H1 (cell line): ENCODE data around the gene GUCA2B. TPM values are rescaled to one million over a fixed set of nuclear protein-coding genes. Genes with fewer than 3 reads are reported as not detected.

Experiments
- CTCF ChIA-PET: fragments of 300-600 bp; sonication (Branson Sonifier 250); formaldehyde crosslinking; loops from one replicate; lab custom pipeline; 2021; ENCODE audit not compliant: partially characterized antibody; lab: Charles Lee
- POLR2A ChIA-PET: fragments of 300-600 bp; sonication (Branson Sonifier 250); formaldehyde crosslinking; loops from one replicate; lab custom pipeline; 2021; ENCODE audit warnings: inconsistent platforms; ENCODE audit not compliant: partially characterized antibody; lab: Charles Lee
- DNase-seq, 2 experiments: peaks; one replicate each; pipeline versions ENCODE4 v3.0.0 to v3.0.0-alpha.2; 2010 to 2022; ENCODE audit warnings: low spot score in 2 of 2, low read depth in 1 of 2, mixed read lengths in 1 of 2
- FAIRE-seq: peaks from 2 replicates; lab custom pipeline; 2011; peaks lifted over from hg19 to GRCh38; lab: Jason Lieb, UNC
- H2AFZ ChIP-seq: 2 replicates; pipeline ENCODE4 v1.8.1; 2012; ENCODE audit warnings: low read length, inconsistent platforms
- H2AK5ac ChIP-seq: 2 replicates; pipeline ENCODE4 v1.6.1; 2013; ENCODE audit warnings: low read depth, low read length
- H2BK120ac ChIP-seq: replicated peaks from 2 replicates; pipeline ENCODE3; 2013; ENCODE audit warnings: low read depth, low read length, inconsistent platforms
- H2BK12ac ChIP-seq: 2 replicates; pipeline ENCODE4 v1.6.1; 2013; ENCODE audit warnings: low read depth, low read length
- H2BK15ac ChIP-seq: 2 replicates; pipeline ENCODE4 v1.6.1; 2013; ENCODE audit warnings: low read length
- H2BK20ac ChIP-seq: 2 replicates; pipeline ENCODE4 v1.6.1; 2013; ENCODE audit warnings: low read length
- H2BK5ac ChIP-seq: 2 replicates; pipeline ENCODE4 v1.6.1; 2013; ENCODE audit warnings: low read depth, low read length
- H3K14ac ChIP-seq: 2 replicates; pipeline ENCODE4 v1.6.1; 2013; ENCODE audit warnings: inconsistent platforms; ENCODE audit not compliant: insufficient read length
- H3K18ac ChIP-seq: 2 replicates; pipeline ENCODE4 v1.6.1; 2013; ENCODE audit warnings: low read length; ENCODE audit errors: extremely low read depth
- H3K23ac ChIP-seq: 2 replicates; pipeline ENCODE4 v1.6.1; 2013; ENCODE audit warnings: inconsistent platforms; ENCODE audit not compliant: insufficient read length
- H3K23me2 ChIP-seq: 2 replicates; pipeline ENCODE4 v1.6.1; 2013; ENCODE audit warnings: low read depth, low read length
- H3K27ac ChIP-seq: 2 replicates; pipeline ENCODE4 v1.6.1; 2011; ENCODE audit warnings: low read depth, low read length, inconsistent platforms
- H3K27me3 ChIP-seq, 4 experiments: replicated peaks in 1 of 4; 1 replicate in 1 of 4; 2 replicates in 3 of 4; pipeline versions ENCODE4 v1.6.1 to v1.8.1; 2011 to 2013; ENCODE audit warnings: low read length in 3 of 4, mild to moderate bottlenecking in 3 of 4, inconsistent platforms in 2 of 4, mixed read lengths in 2 of 4, moderate library complexity in 1 of 4; ENCODE audit not compliant: control insufficient read depth in 3 of 4, insufficient read depth in 3 of 4; ENCODE audit errors: extremely low read depth in 1 of 4
- H3K36me3 ChIP-seq, 4 experiments: 2 replicates each; pipeline versions ENCODE4 v1.6.1 to v1.8.1; 2011 to 2013; ENCODE audit warnings: mild to moderate bottlenecking in 4 of 4, low read length in 3 of 4, moderate library complexity in 2 of 4, control low read depth in 1 of 4, inconsistent platforms in 1 of 4; ENCODE audit not compliant: insufficient read depth in 4 of 4, control insufficient read depth in 2 of 4
- H3K4ac ChIP-seq: replicated peaks from 2 replicates; pipeline ENCODE3; 2013; ENCODE audit warnings: low read length, low read depth, mixed read lengths, inconsistent platforms; ENCODE audit not compliant: insufficient read length
- H3K4me1 ChIP-seq, 4 experiments: replicated peaks in 1 of 4; 1 replicate in 1 of 4; 2 replicates in 3 of 4; pipeline versions ENCODE4 v1.6.1 to v1.8.1; 2011 to 2013; ENCODE audit warnings: low read length in 3 of 4, inconsistent platforms in 2 of 4, mixed read lengths in 1 of 4; ENCODE audit not compliant: insufficient read depth in 4 of 4, control insufficient read depth in 3 of 4
- H3K4me2 ChIP-seq, 2 experiments: 2 replicates each; pipeline versions ENCODE4 v1.6.1 to v1.8.1; 2011 to 2013; ENCODE audit warnings: low read depth in 2 of 2, low read length in 2 of 2, control low read depth in 1 of 2, inconsistent platforms in 1 of 2, mild to moderate bottlenecking in 1 of 2; ENCODE audit not compliant: insufficient read depth in 1 of 2
- H3K4me3 ChIP-seq, 4 experiments: fragments of 200-600, 300-600 bp in 1 of 4; sonication (generic), shearing (Covaris generic), sonication (Bioruptor Twin) in 1 of 4; 2 replicates each; pipeline versions ENCODE4 v1.5.1 to v1.8.1; 2011 to 2016; ENCODE audit warnings: low read length in 4 of 4, low read depth in 3 of 4, control low read depth in 2 of 4, inconsistent platforms in 2 of 4, mild to moderate bottlenecking in 2 of 4, mixed read lengths in 1 of 4, moderate library complexity in 1 of 4; ENCODE audit not compliant: insufficient read depth in 2 of 4; ENCODE audit errors: extremely low read depth in 1 of 4
- H3K56ac ChIP-seq: replicated peaks from 2 replicates; pipeline ENCODE3; 2013; ENCODE audit warnings: low read depth, mild to moderate bottlenecking, mixed read lengths, low read length, inconsistent platforms; ENCODE audit not compliant: insufficient read length
- H3K79me1 ChIP-seq: 2 replicates; pipeline ENCODE4 v1.6.1; 2013; ENCODE audit warnings: low read depth, low read length, control low read depth
- H3K79me2 ChIP-seq, 2 experiments: 2 replicates each; pipeline versions ENCODE4 v1.6.1 to v1.8.1; 2012 to 2013; ENCODE audit warnings: low read length in 2 of 2, mild to moderate bottlenecking in 2 of 2, inconsistent platforms in 1 of 2; ENCODE audit not compliant: insufficient read depth in 2 of 2, control insufficient read depth in 1 of 2
- H3K9ac ChIP-seq, 4 experiments: replicated peaks in 1 of 4; 1 replicate in 1 of 4; 2 replicates in 3 of 4; pipeline versions ENCODE4 v1.6.1 to v1.8.1; 2011 to 2013; ENCODE audit warnings: low read depth in 3 of 4, low read length in 3 of 4, control low read depth in 2 of 4, mild to moderate bottlenecking in 2 of 4, moderate library complexity in 2 of 4, inconsistent platforms in 1 of 4; ENCODE audit errors: extremely low read depth in 1 of 4
- H3K9me3 ChIP-seq, 2 experiments: 2 replicates each; pipeline versions ENCODE4 v1.6.1 to v1.8.1; 2012 to 2013; ENCODE audit warnings: mild to moderate bottlenecking in 2 of 2, moderate library complexity in 2 of 2, control low read depth in 1 of 2, inconsistent platforms in 1 of 2, low read depth in 1 of 2, low read length in 1 of 2, mixed read lengths in 1 of 2; ENCODE audit not compliant: insufficient read depth in 2 of 2
- H4K20me1 ChIP-seq, 2 experiments: replicated peaks in 1 of 2; 2 replicates each; pipeline versions ENCODE3 to v1.8.1; 2011 to 2013; ENCODE audit warnings: inconsistent platforms in 2 of 2, low read length in 2 of 2, mild to moderate bottlenecking in 1 of 2; ENCODE audit not compliant: insufficient read depth in 2 of 2, control insufficient read depth in 1 of 2
- H4K5ac ChIP-seq: 2 replicates; pipeline ENCODE4 v1.6.1; 2013; ENCODE audit warnings: low read length, low read depth, mixed read lengths, inconsistent platforms; ENCODE audit not compliant: insufficient read length
- H4K8ac ChIP-seq: 2 replicates; pipeline ENCODE4 v1.8.0; 2013; ENCODE audit warnings: mild to moderate bottlenecking, moderate library complexity, low read length, inconsistent platforms; ENCODE audit not compliant: insufficient read depth; ENCODE audit errors: extremely low read depth
- H4K91ac ChIP-seq: replicated peaks from 2 replicates; pipeline ENCODE3; 2013; ENCODE audit warnings: low read length, mixed read lengths, inconsistent platforms; ENCODE audit not compliant: insufficient read length
- CBX5 ChIP-seq: fragments of 300-800, 300-1000 bp; sonication (generic); IDR thresholded peaks from 2 replicates; pipeline ENCODE4 v1.7.1; 2016; ENCODE audit warnings: antibody characterized with exemption, low read length, low read depth
- CHD1 ChIP-seq: IDR thresholded peaks from 2 replicates; pipeline ENCODE4 v1.6.1; 2012; ENCODE audit warnings: low read depth, low read length, improper control_type of control experiment
- RAD21 ChIP-seq, 2 experiments: IDR thresholded peaks in 1 of 2; conservative IDR thresholded peaks in 1 of 2; 2 replicates each; pipeline ENCODE4 v1.6.1; 2011; ENCODE audit warnings: low read depth in 2 of 2, low read length in 2 of 2, improper control_type of control experiment in 1 of 2, inconsistent platforms in 1 of 2, mild to moderate bottlenecking in 1 of 2, moderate library complexity in 1 of 2
- WGBS, 2 experiments: shearing (Covaris generic) in 1 of 2; methylation state at CpG; one replicate each; pipeline versions ENCODE4 v1.1.6 to v1.1.7; 2013 to 2015; ENCODE audit warnings: low lambda C conversion rate in 2 of 2, mixed read lengths in 2 of 2, inconsistent platforms in 1 of 2, low coverage in 1 of 2, missing lambda C conversion rate in 1 of 2; ENCODE audit not compliant: insufficient replicate concordance in 2 of 2, insufficient coverage in 1 of 2, insufficient read length in 1 of 2; ENCODE audit errors: extremely low coverage in 1 of 2, missing lambda C conversion rate in 1 of 2; 5-methylcytosine and 5-hydroxymethylcytosine counted together
- polyA plus RNA-seq, 7 experiments: library from polyadenylated mRNA; depleted of rRNA in 3 of 7; stranded (reverse) in 5 of 7; unstranded in 2 of 7; fragments of >200 nt in 5 of 7; fragments of 200-250 nt in 2 of 7; gene quantifications; 1 replicate in 5 of 7; 2 replicates in 1 of 7; 4 replicates in 1 of 7; pipeline versions ENCODE4 v1.2.1 to v1.2.3, GENCODE V29; 2011 to 2013; ENCODE audit warnings: missing spikeins in 2 of 7, mixed read lengths in 2 of 7
- total RNA-seq: library from RNA; stranded (reverse); fragmentation: NEBNext Ultra II Directional; extraction: Animal tissue kit (Norgen Biotek cat#: 25700); gene quantifications from 2 replicates; pipeline ENCODE4 v1.2.1, GENCODE V29; 2021
- TF ChIP-seq, protein P1 (sequence below): IDR thresholded peaks from 2 replicates; pipeline ENCODE4 v1.6.1; 2012; ENCODE audit warnings: inconsistent platforms
- TF ChIP-seq, protein P2 (sequence below), 3 experiments: IDR thresholded peaks; 1 replicate in 2 of 3; 2 replicates in 1 of 3; pipeline versions ENCODE4 v1.5.1 to v1.6.1; 2011; ENCODE audit warnings: low read length in 3 of 3, mild to moderate bottlenecking in 3 of 3, inconsistent platforms in 2 of 3, low read depth in 1 of 3, moderate library complexity in 1 of 3; ENCODE audit not compliant: insufficient read depth in 1 of 3; ENCODE audit errors: control extremely low read depth in 1 of 3

The GUCA2B gene
- total and polyA plus RNA-seq, 2 of the 8 experiments (the other 6 are each of a cell fraction or from before 2014, with no cell fraction given) = not detected

DNA sequence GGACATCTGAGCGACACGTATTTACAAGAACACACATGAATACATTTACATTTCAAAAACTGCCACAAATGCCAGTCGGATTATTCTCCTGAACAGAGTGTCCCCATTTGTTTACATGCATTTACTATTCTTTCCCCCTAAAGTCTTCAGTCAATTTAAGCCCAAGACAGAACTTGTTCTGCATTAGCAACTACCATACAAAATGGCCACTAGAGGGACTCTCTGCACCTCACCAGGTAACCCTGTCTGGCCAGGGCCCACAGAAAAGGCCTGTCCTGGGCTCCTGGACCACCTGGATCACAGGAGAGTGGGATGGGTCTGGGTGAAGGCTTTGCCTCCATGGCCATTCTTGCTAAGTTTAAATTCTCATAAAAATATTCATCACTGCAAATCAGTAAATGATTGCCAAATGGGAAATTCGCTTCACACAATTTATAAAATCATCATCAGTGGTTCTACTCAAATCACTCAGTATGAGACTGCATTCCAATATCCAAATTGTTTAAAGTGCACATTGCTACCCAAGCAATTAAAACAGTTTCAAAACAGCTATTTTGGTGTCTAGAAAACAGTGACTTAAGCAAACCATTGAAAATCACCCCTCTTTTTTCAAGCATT is 23.8 kb downstream of the GUCA2B start:
- peaks cover 0 to 7% (median 0%) of the 10 kb centered on the region in 4 experiments; a peak in 1 of 7 replicates for H3K4me1 ChIP-seq
- TF ChIP-seq, protein P1, sequence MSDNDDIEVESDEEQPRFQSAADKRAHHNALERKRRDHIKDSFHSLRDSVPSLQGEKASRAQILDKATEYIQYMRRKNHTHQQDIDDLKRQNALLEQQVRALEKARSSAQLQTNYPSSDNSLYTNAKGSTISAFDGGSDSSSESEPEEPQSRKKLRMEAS = no peak
- TF ChIP-seq CBX5 = no peak
- TF ChIP-seq RAD21 (IDR thresholded peaks at IDR 0.05 in 1 of 2, conservative IDR thresholded peaks at IDR 0.05 in 1 of 2; ENCODE audit: low read depth in 2 of 2, low read length in 2 of 2) = peak; percentile 79 to 82
- TF ChIP-seq, protein P2, sequence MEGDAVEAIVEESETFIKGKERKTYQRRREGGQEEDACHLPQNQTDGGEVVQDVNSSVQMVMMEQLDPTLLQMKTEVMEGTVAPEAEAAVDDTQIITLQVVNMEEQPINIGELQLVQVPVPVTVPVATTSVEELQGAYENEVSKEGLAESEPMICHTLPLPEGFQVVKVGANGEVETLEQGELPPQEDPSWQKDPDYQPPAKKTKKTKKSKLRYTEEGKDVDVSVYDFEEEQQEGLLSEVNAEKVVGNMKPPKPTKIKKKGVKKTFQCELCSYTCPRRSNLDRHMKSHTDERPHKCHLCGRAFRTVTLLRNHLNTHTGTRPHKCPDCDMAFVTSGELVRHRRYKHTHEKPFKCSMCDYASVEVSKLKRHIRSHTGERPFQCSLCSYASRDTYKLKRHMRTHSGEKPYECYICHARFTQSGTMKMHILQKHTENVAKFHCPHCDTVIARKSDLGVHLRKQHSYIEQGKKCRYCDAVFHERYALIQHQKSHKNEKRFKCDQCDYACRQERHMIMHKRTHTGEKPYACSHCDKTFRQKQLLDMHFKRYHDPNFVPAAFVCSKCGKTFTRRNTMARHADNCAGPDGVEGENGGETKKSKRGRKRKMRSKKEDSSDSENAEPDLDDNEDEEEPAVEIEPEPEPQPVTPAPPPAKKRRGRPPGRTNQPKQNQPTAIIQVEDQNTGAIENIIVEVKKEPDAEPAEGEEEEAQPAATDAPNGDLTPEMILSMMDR (IDR thresholded peaks at IDR 0.05; ENCODE audit: control extremely low read depth in 1 of 3, insufficient read depth in 1 of 3, low read depth in 1 of 3, low read length in 3 of 3) = peak; percentile 58 to 90 (median 78)
- TF ChIP-seq CHD1 = no peak
- H2BK20ac ChIP-seq = no peak overlapping the region
- H2AFZ ChIP-seq = no peak overlapping the region
- H2BK12ac ChIP-seq = no peak overlapping the region
- no peak overlapping the region for H3K4me3 ChIP-seq
- no peak overlapping the region for H4K91ac ChIP-seq
- no peaks in the 10 kb centered on the region for H4K20me1 ChIP-seq
- no peak overlapping the region for H2BK120ac ChIP-seq
- H3K27ac ChIP-seq = no peak overlapping the region
- H4K5ac ChIP-seq = no peak overlapping the region
- peaks cover 0 to 20% (median 5%) of the 10 kb centered on the region in 4 experiments; a peak in 4 of 8 replicates for H3K36me3 ChIP-seq
- DNase-seq = no peak
- H3K79me2 ChIP-seq = no peaks in the 10 kb centered on the region
- H3K18ac ChIP-seq = no peak overlapping the region
- no peak overlapping the region for H3K23ac ChIP-seq
- ChIA-PET CTCF (interaction anchor here (0.5 to 1.2 kb wide), 9 partner anchors 9 to 373 kb away, joined by 3 to 6 read pairs (median 3); no protein-coding TSS in a partner anchor), POLR2A (no interaction called here)
- H2BK5ac ChIP-seq = no peak overlapping the region
- no peak overlapping the region for H2BK15ac ChIP-seq
- FAIRE-seq = peak; percentile 63
- no peak overlapping the region for H4K8ac ChIP-seq
- WGBS, 2 experiments = 80% methylated on average over 4 of the region's 4 CpGs; no CpG with 5 or more reads in 1 of the 2 experiments
- H2AK5ac ChIP-seq = no peak overlapping the region
- no peaks in the 10 kb centered on the region for H3K27me3 ChIP-seq
- H3K23me2 ChIP-seq = no peaks in the 10 kb centered on the region; the same call in 1 of the 2 replicates
- no peak overlapping the region for H3K9ac ChIP-seq
- H3K4me2 ChIP-seq = no peak overlapping the region
- H3K14ac ChIP-seq = no peak overlapping the region
- no peaks in the 10 kb centered on the region for H3K79me1 ChIP-seq
- no peak overlapping the region for H3K4ac ChIP-seq
- H3K9me3 ChIP-seq = no peaks in the 10 kb centered on the region
- no peak overlapping the region for H3K56ac ChIP-seq
